Osteoblast (primary cell): ENCODE measurements around the gene CARD11. TPM values are rescaled to one million over a fixed set of nuclear protein-coding genes. Genes with fewer than 3 reads are reported as not detected.

Source experiments
- DNase-seq: peaks from one replicate; pipeline ENCODE4 v3.0.0; 2011; ENCODE audit warnings: low spot score, mixed read lengths; ENCODE audit not compliant: insufficient read length; ENCODE audit errors: missing footprints
- H2AFZ ChIP-seq: 2 replicates; pipeline ENCODE4 v1.6.0; 2011; ENCODE audit warnings: mild to moderate bottlenecking, low read length
- H3K27ac ChIP-seq: 2 replicates; pipeline ENCODE4 v1.5.1; 2011; ENCODE audit warnings: mild to moderate bottlenecking, low read depth, low read length, moderate library complexity
- H3K27me3 ChIP-seq: 2 replicates; pipeline ENCODE4 v1.6.0; 2012; ENCODE audit warnings: mild to moderate bottlenecking, control low read depth, inconsistent platforms, low read length, moderate library complexity; ENCODE audit not compliant: insufficient read depth
- H3K36me3 ChIP-seq: 2 replicates; pipeline ENCODE4 v1.5.1; 2011; ENCODE audit warnings: mild to moderate bottlenecking, low read length, control low read depth, moderate library complexity; ENCODE audit not compliant: insufficient read depth
- H3K4me1 ChIP-seq: 2 replicates; pipeline ENCODE4 v1.5.1; 2011; ENCODE audit warnings: mild to moderate bottlenecking, low read length, control low read depth, moderate library complexity; ENCODE audit not compliant: insufficient read depth
- H3K4me2 ChIP-seq: 2 replicates; pipeline ENCODE4 v1.6.0; 2011; ENCODE audit warnings: mild to moderate bottlenecking, low read length; ENCODE audit not compliant: insufficient read depth
- H3K4me3 ChIP-seq: fragments of 200-600 bp; sonication (generic); 3 replicates; pipeline ENCODE4 v1.5.1; 2012; ENCODE audit warnings: mild to moderate bottlenecking, low read length, inconsistent platforms; ENCODE audit not compliant: insufficient read depth
- H3K79me2 ChIP-seq: 2 replicates; pipeline ENCODE4 v1.6.0; 2012; ENCODE audit warnings: mild to moderate bottlenecking, low read length, control low read depth, inconsistent platforms; ENCODE audit not compliant: insufficient read depth
- H3K9me3 ChIP-seq: 2 replicates; pipeline ENCODE4 v1.5.1; 2011; ENCODE audit warnings: low read depth, low read length, control low read depth
- H4K20me1 ChIP-seq: 2 replicates; pipeline ENCODE4 v1.6.0; 2012; ENCODE audit warnings: mild to moderate bottlenecking, low read length, control low read depth; ENCODE audit not compliant: insufficient read depth
- CTCF ChIP-seq: IDR thresholded peaks from 2 replicates; pipeline ENCODE4 v1.5.1; 2011; ENCODE audit warnings: mild to moderate bottlenecking, low read depth, low read length, moderate library complexity; ENCODE audit errors: extremely low read depth
- total RNA-seq: library from RNA; depleted of rRNA; stranded (reverse); fragments of >200 nt; gene quantifications from 2 replicates; pipeline ENCODE4 v1.2.3, GENCODE V29; 2012

Gene CARD11
- total RNA-seq, 1 donor: not detected

DNA sequence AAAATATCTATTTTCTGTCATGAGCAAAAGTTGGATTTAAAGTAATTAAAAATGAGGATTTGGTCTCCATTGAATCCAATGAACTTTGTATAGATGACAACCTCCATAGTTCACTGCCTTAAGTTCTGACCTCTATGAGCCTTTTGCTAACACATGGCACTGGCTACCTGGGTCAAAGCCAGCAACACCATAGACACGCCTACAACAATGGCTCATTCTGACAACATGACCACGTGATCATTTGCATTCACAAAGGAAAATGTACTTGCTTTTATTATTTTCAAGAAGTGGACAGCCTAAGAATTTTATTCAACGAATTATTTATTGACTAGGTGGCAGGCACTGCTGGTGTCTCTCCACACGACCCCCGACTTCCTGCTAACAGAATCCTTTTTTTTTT, 90.6 kb downstream of the CARD11 start:
- Histone ChIP-seq H3K4me1 (peaks cover 6% of the 10 kb centered on the region), H3K9me3 (no peaks in the 10 kb centered on the region), H3K4me3 (no peak overlapping the region), H3K36me3 (no peaks in the 10 kb centered on the region), H2AFZ (no peak overlapping the region), H4K20me1 (no peaks in the 10 kb centered on the region), H3K4me2 (no peak overlapping the region), H3K79me2 (no peaks in the 10 kb centered on the region), H3K27ac (no peak overlapping the region), H3K27me3 (no peaks in the 10 kb centered on the region)
- DNase-seq: no peak
- TF ChIP-seq CTCF: no peak

DNA sequence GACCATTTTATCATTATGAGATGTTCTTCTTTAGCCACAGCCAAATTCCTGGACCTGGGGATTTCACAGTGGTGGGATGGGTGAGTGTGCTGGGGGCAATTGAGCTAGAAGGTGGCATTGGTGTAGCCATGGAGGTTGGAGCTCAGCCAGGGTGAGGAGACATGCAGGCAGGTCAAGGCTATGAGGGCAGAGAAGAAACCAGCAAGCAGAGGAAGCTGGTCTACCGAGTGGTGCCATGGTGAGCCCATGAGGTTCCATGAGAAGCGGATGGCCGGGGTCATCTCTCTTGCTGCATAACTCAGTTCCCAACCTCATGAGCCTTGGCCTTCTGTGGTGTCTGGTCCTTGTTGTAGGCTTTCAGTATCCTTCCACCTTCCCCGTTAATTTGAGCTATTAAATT, 91.4 kb downstream of the CARD11 start:
- Histone ChIP-seq H3K27me3 (no peaks in the 10 kb centered on the region), H3K27ac (no peak overlapping the region), H3K4me2 (no peak overlapping the region), H4K20me1 (no peaks in the 10 kb centered on the region), H3K4me1 (peaks cover 6% of the 10 kb centered on the region), H3K79me2 (no peaks in the 10 kb centered on the region), H2AFZ (no peak overlapping the region), H3K4me3 (no peak overlapping the region), H3K36me3 (no peaks in the 10 kb centered on the region), H3K9me3 (no peaks in the 10 kb centered on the region)
- TF ChIP-seq CTCF: no peak
- DNase-seq: no peak

DNA sequence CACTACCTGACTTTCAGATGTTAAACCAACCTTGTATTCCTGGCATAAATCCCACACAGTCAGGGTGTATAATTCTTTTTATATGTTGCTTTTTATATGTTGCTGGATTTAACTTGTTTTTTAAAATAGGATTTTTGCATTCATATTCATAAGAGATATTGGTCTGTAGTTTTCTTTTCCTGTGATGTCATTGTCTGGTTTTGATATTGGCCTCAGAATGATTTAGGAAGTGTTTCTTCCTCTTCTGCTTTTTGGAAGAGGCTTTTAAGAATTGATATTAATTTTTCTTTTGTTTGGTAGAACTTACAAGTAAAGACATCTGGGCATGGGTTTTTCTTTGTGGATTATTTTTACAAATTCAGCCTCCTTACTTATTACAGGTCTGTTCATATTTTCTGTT, 93.1 kb downstream of the CARD11 start:
- Histone ChIP-seq H3K4me2 (no peak overlapping the region), H3K4me1 (no peaks in the 10 kb centered on the region), H3K9me3 (no peaks in the 10 kb centered on the region), H3K27me3 (no peaks in the 10 kb centered on the region), H3K36me3 (no peaks in the 10 kb centered on the region), H3K27ac (no peak overlapping the region), H4K20me1 (no peaks in the 10 kb centered on the region), H3K4me3 (no peak overlapping the region), H3K79me2 (no peaks in the 10 kb centered on the region), H2AFZ (no peak overlapping the region)
- no peak for DNase-seq
- TF ChIP-seq CTCF: no peak

DNA sequence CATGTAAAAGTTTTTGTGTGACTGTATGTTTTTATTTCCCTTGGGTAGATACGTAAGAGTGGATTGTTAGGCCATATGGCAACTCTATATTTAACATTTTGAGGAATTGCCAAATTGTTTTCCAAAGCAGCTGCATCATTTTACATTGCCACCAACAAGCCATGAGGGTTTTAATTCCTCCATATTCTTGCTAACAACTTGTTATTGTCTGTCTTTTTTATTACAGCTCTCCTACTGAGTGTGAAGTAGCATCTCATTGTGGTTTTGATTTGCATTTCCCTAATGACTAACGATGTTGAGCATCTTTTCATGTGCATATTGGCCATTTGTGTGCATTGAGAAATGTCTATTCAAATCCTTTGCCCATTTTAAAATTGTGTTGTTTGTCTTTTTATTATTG, 94.9 kb downstream of the CARD11 start:
- Histone ChIP-seq H3K36me3 (no peaks in the 10 kb centered on the region), H2AFZ (no peak overlapping the region), H3K27ac (no peak overlapping the region), H3K27me3 (no peaks in the 10 kb centered on the region), H3K79me2 (no peaks in the 10 kb centered on the region), H3K4me3 (no peak overlapping the region), H4K20me1 (no peaks in the 10 kb centered on the region), H3K9me3 (no peaks in the 10 kb centered on the region), H3K4me1 (no peaks in the 10 kb centered on the region), H3K4me2 (no peak overlapping the region)
- TF ChIP-seq CTCF: no peak
- no peak for DNase-seq
